Fibroblast of upper back skin (primary cell): Measurements from ENCODE around the gene DLL4.
"Not testable (repeated sequence)": the region's sequence is repeated elsewhere in the genome, so short reads cannot be mapped to it uniquely, and the experiment has no call there.

Source experiments
- DNase-seq: peaks from one replicate; pipeline ENCODE4 v3.0.0-alpha.2; 2013

DLL4 gene

GRCh38 chr15:40961740-40962139 is 32.6 kb downstream of the DLL4 start:
- DNase-seq, result not testable (repeated sequence)

- not testable (repeated sequence) for DNase-seq
Observed at GRCh38 chr15:40962317-40962716, 33.2 kb downstream of the DLL4 start.

GRCh38 chr15:40963201-40963600 is 34.1 kb downstream of the DLL4 start:
- DNase-seq, result no peak

- DNase-seq, result no peak
Observed at GRCh38 chr15:40964006-40964405, 34.9 kb downstream of the DLL4 start.

DNA sequence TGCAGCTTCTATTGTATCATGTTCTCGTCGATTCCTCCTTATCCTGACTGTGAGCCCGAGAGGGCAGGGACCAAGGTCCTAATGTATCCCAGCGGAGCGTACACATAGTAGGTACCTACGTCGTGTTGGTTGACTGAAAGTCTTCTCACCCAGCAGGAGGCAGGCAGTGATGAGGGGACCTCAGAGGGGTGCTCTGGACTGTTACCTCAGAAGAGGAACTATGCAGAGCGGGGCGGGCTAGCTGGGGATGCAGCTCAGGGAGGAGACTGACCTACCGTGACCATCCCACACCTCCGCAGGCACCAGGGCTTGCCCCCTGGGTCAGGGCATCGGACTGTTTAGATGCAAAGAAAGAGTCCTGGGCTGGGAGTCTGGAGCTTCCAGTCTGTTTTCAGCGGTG is 35.5 kb downstream of the DLL4 start:
- no peak for DNase-seq

- no peak for DNase-seq
Observed at GRCh38 chr15:40968290-40969085, 39.3 kb downstream of the DLL4 start.

GRCh38 chr15:40969363-40969762 is 40.2 kb downstream of the DLL4 start:
- DNase-seq, result no peak

- no peak for DNase-seq
Observed at GRCh38 chr15:40974879-40975278, 45.7 kb downstream of the DLL4 start.

DNA sequence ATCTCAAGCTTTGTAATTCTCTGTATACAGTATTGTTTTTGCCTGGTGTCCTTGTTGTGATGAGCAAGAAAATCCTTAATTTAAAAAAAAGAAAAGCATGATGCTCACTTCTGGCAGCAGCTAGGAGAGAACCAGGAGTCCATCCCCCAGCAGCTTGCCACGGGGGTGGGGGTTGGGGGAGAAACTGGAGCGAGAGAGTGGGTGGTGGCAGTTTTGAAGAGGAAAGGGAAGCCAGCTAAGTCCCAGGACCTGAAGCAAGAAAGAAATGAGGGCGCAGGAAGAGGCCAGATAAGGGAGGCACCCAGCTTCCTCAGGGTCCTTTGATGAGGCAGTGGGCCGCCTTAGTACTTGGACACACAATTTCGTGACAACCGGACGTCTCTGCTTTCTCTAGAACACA is 47.7 kb downstream of the DLL4 start:
- no peak for DNase-seq

DNA sequence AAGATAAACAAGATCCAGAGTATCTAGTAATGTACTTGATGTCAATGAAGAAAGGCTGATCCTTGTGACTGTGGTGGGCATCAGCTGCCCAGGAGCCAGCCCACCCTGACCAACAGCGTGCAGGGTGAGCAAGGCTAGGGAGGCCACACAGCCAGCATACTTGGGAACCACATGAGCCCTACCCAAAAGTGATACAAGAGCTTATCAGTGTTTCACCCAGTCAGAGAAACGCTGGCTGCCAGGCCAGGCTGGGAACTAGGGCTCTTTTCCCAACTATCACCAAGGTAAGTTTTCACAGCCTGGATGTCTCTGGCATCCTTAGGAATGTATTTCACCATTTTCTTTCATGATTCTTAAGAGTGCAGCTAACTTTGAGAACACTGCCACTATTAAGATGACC is 49.0 kb downstream of the DLL4 start:
- DNase-seq, result no peak

GRCh38 chr15:40978562-40978961 is 49.4 kb downstream of the DLL4 start:
- no peak for DNase-seq

DNA sequence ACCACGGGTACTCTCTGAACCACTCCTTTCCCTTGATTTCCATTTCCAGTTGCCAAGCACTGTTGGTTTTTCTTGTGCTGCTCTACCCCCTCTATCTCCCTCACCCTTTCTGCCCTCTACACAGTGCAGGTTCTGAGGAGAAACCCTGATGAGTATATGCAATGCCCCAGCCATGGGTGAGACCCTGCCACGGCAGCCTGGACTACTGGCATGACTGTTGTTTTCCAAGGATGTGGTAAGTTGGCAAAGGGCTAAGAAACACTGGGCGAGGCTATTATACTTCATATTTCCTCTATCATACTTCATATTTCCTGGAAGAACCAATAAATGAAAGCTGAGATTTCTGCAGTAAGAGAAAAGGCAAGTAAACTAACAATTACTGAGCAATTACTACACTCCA is 52.0 kb downstream of the DLL4 start:
- no peak for DNase-seq

DNA sequence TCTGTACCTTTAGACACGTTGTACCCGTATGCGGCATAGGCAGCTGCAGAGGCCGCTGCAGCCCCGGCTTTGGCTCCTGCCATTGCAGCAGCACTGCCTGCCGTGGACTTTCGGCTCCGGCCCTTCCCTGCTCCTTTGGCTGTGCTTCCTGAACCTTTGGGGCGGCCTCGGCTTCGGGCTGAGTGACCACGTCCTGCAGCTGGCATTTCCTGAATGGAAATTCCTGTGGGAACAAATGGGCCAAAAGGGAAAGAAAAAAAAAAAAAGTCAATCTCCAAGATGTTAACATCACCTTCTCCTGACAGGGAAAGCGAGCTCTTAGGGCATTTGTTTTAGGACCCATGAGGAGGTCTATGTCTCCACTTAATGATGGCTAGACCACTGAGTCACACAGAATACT is 53.7 kb downstream of the DLL4 start:
- peak; percentile 50 for DNase-seq

DNA sequence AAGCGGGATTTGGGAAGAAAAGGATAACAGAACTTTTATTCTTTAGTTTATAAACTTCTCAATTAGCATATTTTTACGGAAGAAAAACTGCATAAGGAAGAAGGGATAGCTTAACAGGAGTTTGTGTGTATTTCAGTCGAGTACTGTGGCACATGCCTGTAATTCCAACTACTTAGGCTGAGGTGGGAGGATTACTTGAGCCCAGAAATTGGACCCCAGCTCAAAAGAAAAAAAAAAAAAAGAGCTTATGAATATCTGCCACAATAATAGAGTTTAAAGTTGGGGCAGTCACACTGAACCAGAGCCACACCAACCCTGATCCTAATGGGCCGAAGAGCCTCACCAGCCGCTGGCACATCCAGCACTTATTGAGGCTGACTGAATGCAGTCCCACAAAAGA is 55.3 kb downstream of the DLL4 start:
- no peak for DNase-seq

- peak; percentile 84 for DNase-seq
Observed at GRCh38 chr15:40984964-40985363, 55.8 kb downstream of the DLL4 start.

- DNase-seq, result peak; percentile 44
Observed at GRCh38 chr15:40985541-40986330, 56.6 kb downstream of the DLL4 start.

- DNase-seq, result no peak
Observed at GRCh38 chr15:40986820-40987219, 57.7 kb downstream of the DLL4 start.

DNA sequence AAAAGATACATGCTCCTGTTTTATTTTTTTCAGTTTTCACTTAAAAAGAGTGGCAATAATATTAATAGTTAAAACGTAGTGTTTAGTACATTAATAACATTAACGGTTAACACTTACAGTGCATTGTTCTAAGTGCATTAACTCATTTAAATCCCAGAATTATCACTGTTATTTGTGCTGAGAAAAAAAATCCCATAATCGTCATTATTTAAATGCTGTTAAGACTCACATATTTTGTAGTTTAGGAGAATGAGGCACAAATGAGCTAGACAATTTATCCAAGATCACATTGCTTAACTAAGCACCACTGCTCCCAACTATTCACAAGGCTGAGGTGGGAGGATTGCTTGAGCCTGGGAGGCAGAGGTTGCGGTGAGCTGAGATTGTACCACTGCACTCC is 59.0 kb downstream of the DLL4 start:
- DNase-seq, result no peak
